Kidney capillary endothelial cell (primary cell): ENCODE data around the gene HNRNPU.

Experiments
- DNase-seq: peaks from one replicate; pipeline ENCODE4 v3.0.0-alpha.2; 2018; ENCODE audit warnings: low spot score

Gene HNRNPU

GRCh38 chr1:244802041-244802440 is 62.3 kb downstream of the HNRNPU start:
- no peak for DNase-seq

- no peak for DNase-seq
Measured at GRCh38 chr1:244801246-244801645, 63.1 kb downstream of the HNRNPU start.

- DNase-seq = no peak
Measured at GRCh38 chr1:244800821-244801220, 63.5 kb downstream of the HNRNPU start.
